Kidney (tissue), 14 donors: ENCODE measurements around the gene HIP1R. TPM values are rescaled to one million over a fixed set of nuclear protein-coding genes. Genes with fewer than 3 reads are reported as not detected.

ENCODE experiments used
- DNase-seq, 5 donors: peaks; one replicate each; pipeline ENCODE4 v3.0.0-alpha.2; 2013 to 2020
- FAIRE-seq: peaks from 2 replicates; lab custom pipeline; 2012; peaks lifted over from hg19 to GRCh38; lab: Jason Lieb, UNC
- H3K27ac ChIP-seq, 2 donors: one replicate each; pipeline ENCODE4 v1.7.0; 2013; ENCODE audit warnings: low read depth in 2 of 2, low read length in 2 of 2, inconsistent platforms in 1 of 2
- H3K27me3 ChIP-seq: one replicate; pipeline ENCODE4 v1.7.1; 2013; ENCODE audit warnings: low read length, inconsistent platforms; ENCODE audit not compliant: control insufficient read depth, insufficient read depth
- H3K36me3 ChIP-seq, 3 donors: one replicate each; pipeline versions ENCODE4 v1.7.0 to v1.7.1; 2013; ENCODE audit warnings: low read length in 3 of 3, control low read depth in 1 of 3, inconsistent platforms in 1 of 3; ENCODE audit not compliant: insufficient read depth in 3 of 3, control insufficient read depth in 2 of 3
- H3K4me1 ChIP-seq, 3 donors: one replicate each; pipeline versions ENCODE4 v1.7.0 to v1.7.1; 2013; ENCODE audit warnings: low read length in 3 of 3, inconsistent platforms in 1 of 3, low read depth in 1 of 3; ENCODE audit not compliant: control insufficient read depth in 2 of 3, insufficient read depth in 2 of 3
- H3K4me3 ChIP-seq, 3 donors: one replicate each; pipeline versions ENCODE4 v1.7.0 to v1.8.1; 2013; ENCODE audit warnings: low read length in 3 of 3, control low read depth in 1 of 3, inconsistent platforms in 1 of 3
- H3K9ac ChIP-seq, 3 donors: one replicate each; pipeline versions ENCODE4 v1.7.0 to v1.7.1; 2013; ENCODE audit warnings: low read length in 3 of 3, control low read depth in 1 of 3, inconsistent platforms in 1 of 3
- H3K9me3 ChIP-seq, 3 donors: one replicate each; pipeline versions ENCODE4 v1.7.0 to v1.7.1; 2013; ENCODE audit warnings: low read length in 3 of 3, control low read depth in 1 of 3, inconsistent platforms in 1 of 3; ENCODE audit not compliant: control insufficient read depth in 2 of 3, insufficient read depth in 1 of 3
- CTCF ChIP-seq: IDR thresholded peaks from 3 replicates; pipeline ENCODE4 v1.5.1; 2012; ENCODE audit warnings: mild to moderate bottlenecking, moderate library complexity, borderline replicate concordance; ENCODE audit not compliant: insufficient read depth; ENCODE audit errors: extremely low read depth
- intact Hi-C: fragments of 100-400 bp; cut with DNase I; formaldehyde crosslinking; loops from one replicate; pipeline ENCODE4 v1.11.1; 2022
- polyA plus RNA-seq: library from polyadenylated mRNA; stranded (reverse); fragments of 350-450 nt; fragmentation: Illumina TruSeq; extraction: RNeasy Lipid Tissue Mini Kit (QIAGEN cat#74804); gene quantifications from one replicate; pipeline ENCODE4 v1.2.3, GENCODE V29; 2014; ENCODE audit warnings: low read depth, low replicate concordance; ENCODE audit not compliant: insufficient read depth
- total RNA-seq: library from RNA; stranded (reverse); fragmentation: NEBNext Ultra II Directional; extraction: Animal tissue kit (Norgen Biotek cat#: 25700); gene quantifications from one replicate; pipeline ENCODE4 v1.2.1, GENCODE V29; 2021
- donor health status: control.
- donor health status: control.
- donor health status: control.
- donor health status: control.
- donor health status: control.
- donor health status: DM: yes; HTN: yes; CAD: no.
- donor health status: Normal renal cell carcinoma (clear cell type).

Gene HIP1R
- total and polyA plus RNA-seq, 2 donors from 2014 or later, result 39.4 to 87.8 TPM

- intact Hi-C loops, result no loop called here
- Histone ChIP-seq H3K27ac (peak overlapping the region in 1 of 2 donors; percentile 38), H3K4me1 (peaks cover 0 to 34% (median 32%) of the 10 kb centered on the region in 3 donors)
These were observed 50.9 kb downstream of the HIP1R start for GRCh38 chr12:122886161-122886560.

GRCh38 chr12:122886851-122887818 lies 51.9 kb downstream of the HIP1R start:
- Histone ChIP-seq H3K9ac (peak overlapping the region in 1 of 3 donors; percentile 5), H3K27ac (peak overlapping the region; percentile 89 to 96), H3K4me1 (peaks cover 0 to 42% (median 28%) of the 10 kb centered on the region in 3 donors), H3K9me3 (no peaks in the 10 kb centered on the region), H3K4me3 (no peak overlapping the region), H3K27me3 (no peaks in the 10 kb centered on the region), H3K36me3 (no peaks in the 10 kb centered on the region)
- TF ChIP-seq CTCF, result no peak
- DNase-seq (no peak), FAIRE-seq (no peak)
- intact Hi-C loops, result no loop called here

More at GRCh38 chr12:122886161-122886560, 50.9 kb downstream of the HIP1R start:
- no peak for TF ChIP-seq CTCF
- H3K9me3 ChIP-seq, result no peaks in the 10 kb centered on the region
- no peak overlapping the region for H3K9ac ChIP-seq
- DNase-seq (no peak), FAIRE-seq (no peak)
- no peaks in the 10 kb centered on the region for H3K27me3 ChIP-seq
- H3K36me3 ChIP-seq, result no peaks in the 10 kb centered on the region
- H3K4me3 ChIP-seq, result no peak overlapping the region

GRCh38 chr12:122887819-122888212 lies 52.6 kb downstream of the HIP1R start:
- H3K4me1 ChIP-seq, result peaks cover 0 to 43% (median 34%) of the 10 kb centered on the region in 3 donors
- intact Hi-C loops, result no loop called here
- no peak for DNase-seq
- no peak for TF ChIP-seq CTCF
- H3K27me3 ChIP-seq, result no peaks in the 10 kb centered on the region
- no peaks in the 10 kb centered on the region for H3K36me3 ChIP-seq
- FAIRE-seq, result no peak
- H3K27ac ChIP-seq, result peak overlapping the region; percentile 89 to 96
- no peaks in the 10 kb centered on the region for H3K9me3 ChIP-seq
- peak overlapping the region in 2 of 3 donors; percentile 3 to 10 for H3K4me3 ChIP-seq
- peak overlapping the region in 1 of 3 donors; percentile 5 for H3K9ac ChIP-seq
